AG04450 (cell line): ENCODE measurements around the gene LRRC8B. TPM values are rescaled to one million over a fixed set of nuclear protein-coding genes. Genes with fewer than 3 reads are reported as not detected.
A peak's percentile ranks its signal among the peaks of the same experiment; 100 is the strongest.

Source experiments
- CTCF ChIA-PET: fragments of 300-600, 350-600 bp; formaldehyde crosslinking; extraction: SDS; loops from one replicate; lab custom pipeline; 2022; ENCODE audit warnings: antibody characterized with exemption, inconsistent platforms; lab: Charles Lee
- POLR2A ChIA-PET: fragments of 350-600 bp; formaldehyde crosslinking; extraction: SDS; loops from one replicate; lab custom pipeline; 2021; ENCODE audit warnings: antibody characterized with exemption, inconsistent platforms; lab: Yijun Ruan, JAX
- DNase-seq: peaks from one replicate; pipeline ENCODE4 v3.0.0-alpha.2; 2011; ENCODE audit warnings: low read depth, low spot score
- H3K27ac ChIP-seq: one replicate; pipeline ENCODE4 v1.5.1; 2012; ENCODE audit warnings: low read depth, low read length, control low read depth
- H3K27me3 ChIP-seq: one replicate; pipeline ENCODE4 v1.6.0; 2012; ENCODE audit warnings: low read length; ENCODE audit not compliant: control insufficient read depth, insufficient read depth
- H3K4me3 ChIP-seq: 2 replicates; pipeline ENCODE4 v1.5.1; 2011; ENCODE audit warnings: mild to moderate bottlenecking, low read depth, low read length, control low read depth
- H3K9me3 ChIP-seq: 2 replicates; pipeline ENCODE4 v1.5.1; 2012; ENCODE audit warnings: low read length; ENCODE audit not compliant: control insufficient read depth, insufficient read depth
- polyA plus RNA-seq: library from polyadenylated mRNA; depleted of rRNA; stranded (reverse); fragments of >200 nt; gene quantifications from 2 replicates; pipeline ENCODE4 v1.2.3, GENCODE V29; 2011
- TF ChIP-seq, protein P1 (sequence below): IDR thresholded peaks from 2 replicates; pipeline ENCODE4 v1.5.1; 2011; ENCODE audit warnings: low read depth, low read length, control low read depth, inconsistent platforms

LRRC8B gene
- polyA plus RNA-seq, 1 experiment, result 1.6 TPM

DNA sequence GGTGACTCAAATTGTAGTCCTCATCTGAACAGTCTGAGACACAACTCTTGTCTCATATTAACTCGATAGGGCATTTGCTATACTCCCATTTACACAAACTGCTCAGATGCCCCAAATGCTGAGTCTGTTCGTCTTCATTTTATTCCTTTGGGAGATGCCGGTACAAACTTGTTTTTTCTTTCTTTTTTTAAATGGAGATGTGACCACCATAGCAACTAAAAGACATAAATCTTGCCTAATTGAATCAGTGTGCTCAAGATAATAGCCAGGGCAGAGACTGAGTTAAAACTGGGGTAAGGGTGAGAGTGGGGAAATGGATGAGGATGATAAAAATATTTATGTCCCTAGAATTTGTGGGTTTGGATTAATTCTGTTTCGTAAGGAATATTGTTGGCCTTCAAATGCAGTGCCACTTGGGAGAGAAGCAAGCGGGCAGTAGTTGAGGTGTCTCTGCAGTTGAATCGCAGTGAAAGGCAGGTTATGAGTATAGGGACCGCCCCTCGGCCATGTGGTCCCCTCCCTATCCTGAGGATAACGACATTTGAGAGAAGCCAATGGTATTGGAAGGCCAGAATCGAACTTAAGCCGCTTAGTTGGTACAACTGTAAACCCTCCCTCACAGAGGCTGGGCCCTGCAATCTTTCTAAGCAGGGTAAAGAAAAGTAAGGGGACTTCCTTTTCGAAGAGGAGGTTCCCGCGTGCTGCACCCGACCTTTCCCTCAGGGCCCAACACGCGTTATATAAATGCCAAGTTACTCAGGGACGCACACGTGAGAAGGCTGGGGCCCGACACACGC lies 859 bp upstream of the LRRC8B start:
- CTCF ChIA-PET, result no interaction called here
- TF ChIP-seq, protein P1, sequence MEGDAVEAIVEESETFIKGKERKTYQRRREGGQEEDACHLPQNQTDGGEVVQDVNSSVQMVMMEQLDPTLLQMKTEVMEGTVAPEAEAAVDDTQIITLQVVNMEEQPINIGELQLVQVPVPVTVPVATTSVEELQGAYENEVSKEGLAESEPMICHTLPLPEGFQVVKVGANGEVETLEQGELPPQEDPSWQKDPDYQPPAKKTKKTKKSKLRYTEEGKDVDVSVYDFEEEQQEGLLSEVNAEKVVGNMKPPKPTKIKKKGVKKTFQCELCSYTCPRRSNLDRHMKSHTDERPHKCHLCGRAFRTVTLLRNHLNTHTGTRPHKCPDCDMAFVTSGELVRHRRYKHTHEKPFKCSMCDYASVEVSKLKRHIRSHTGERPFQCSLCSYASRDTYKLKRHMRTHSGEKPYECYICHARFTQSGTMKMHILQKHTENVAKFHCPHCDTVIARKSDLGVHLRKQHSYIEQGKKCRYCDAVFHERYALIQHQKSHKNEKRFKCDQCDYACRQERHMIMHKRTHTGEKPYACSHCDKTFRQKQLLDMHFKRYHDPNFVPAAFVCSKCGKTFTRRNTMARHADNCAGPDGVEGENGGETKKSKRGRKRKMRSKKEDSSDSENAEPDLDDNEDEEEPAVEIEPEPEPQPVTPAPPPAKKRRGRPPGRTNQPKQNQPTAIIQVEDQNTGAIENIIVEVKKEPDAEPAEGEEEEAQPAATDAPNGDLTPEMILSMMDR, result no peak

GRCh38 chr1:89525169-89525855 lies 683 bp downstream of the LRRC8B start:
- DNase-seq, result no peak

More for the DNA sequence above, 859 bp upstream of the LRRC8B start:
- no peak for DNase-seq
- H3K4me3 ChIP-seq, result peak overlapping the region; percentile 95
- POLR2A ChIA-PET, result no interaction called here
- peaks cover 4% of the 10 kb centered on the region; the same call in 1 of the 2 replicates for H3K9me3 ChIP-seq
- peak overlapping the region; percentile 65 for H3K27ac ChIP-seq
- peaks cover 4% of the 10 kb centered on the region for H3K27me3 ChIP-seq

DNA sequence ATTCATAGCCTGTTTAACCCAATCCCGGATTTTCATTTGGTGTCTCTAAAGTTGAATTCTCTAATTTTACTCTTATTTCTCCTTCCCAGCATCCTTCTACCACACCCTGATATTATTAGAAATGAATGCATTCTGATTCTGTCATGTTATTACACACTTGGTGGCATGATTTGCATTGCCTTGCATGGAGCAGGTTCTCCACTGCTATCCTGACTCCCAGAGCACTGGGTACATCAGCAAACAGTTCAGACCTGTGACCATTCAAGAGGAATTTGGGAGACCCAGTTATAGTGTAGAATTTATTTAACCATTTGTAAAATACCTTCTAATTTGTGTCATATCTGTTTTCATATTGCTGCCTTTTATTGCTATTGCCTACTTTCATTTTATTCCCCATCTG lies 2.6 kb downstream of the LRRC8B start:
- H3K27me3 ChIP-seq, result peaks cover 4% of the 10 kb centered on the region
- TF ChIP-seq, protein P1, result no peak
- no peak overlapping the region for H3K27ac ChIP-seq
- no peak for DNase-seq
- no peak overlapping the region for H3K4me3 ChIP-seq
- H3K9me3 ChIP-seq, result peaks cover 4% of the 10 kb centered on the region; the same call in 1 of the 2 replicates
- ChIA-PET CTCF (no interaction called here), POLR2A (no interaction called here)

More at GRCh38 chr1:89525169-89525855, 683 bp downstream of the LRRC8B start:
- ChIA-PET CTCF (interaction anchor here (1.0 kb wide), 1 partner anchor 8 kb away, joined by 3 read pairs; no protein-coding TSS in a partner anchor), POLR2A (no interaction called here)
- TF ChIP-seq, protein P1, result no peak
- H3K9me3 ChIP-seq, result peaks cover 4% of the 10 kb centered on the region; the same call in 1 of the 2 replicates
- peaks cover 4% of the 10 kb centered on the region for H3K27me3 ChIP-seq
- H3K27ac ChIP-seq, result no peak overlapping the region
- peak overlapping the region; percentile 95 for H3K4me3 ChIP-seq

GRCh38 chr1:89527750-89528381 lies 3.2 kb downstream of the LRRC8B start:
- Histone ChIP-seq H3K27me3 (peaks cover 4% of the 10 kb centered on the region), H3K9me3 (peaks cover 4% of the 10 kb centered on the region; the same call in 1 of the 2 replicates), H3K27ac (no peak overlapping the region), H3K4me3 (no peak overlapping the region)
- ChIA-PET POLR2A (no interaction called here), CTCF (interaction anchor here (2.2 kb wide), 1 partner anchor 235 kb away, joined by 6 read pairs; no protein-coding TSS in a partner anchor)
- no peak for DNase-seq
- TF ChIP-seq, protein P1, result no peak
